Pancreas (tissue), 10 donors: ENCODE results near the gene SCN8A. TPM values are rescaled to one million over a fixed set of nuclear protein-coding genes. Genes with fewer than 3 reads are reported as not detected.

Source experiments
- ATAC-seq, 4 donors: fragments of 200-7000 bp; cut with Tn5 transposase; one replicate each; pipeline versions ENCODE4 v1.8.0 to v1.9.1; 2020; ENCODE audit warnings: mild to moderate bottlenecking in 4 of 4, moderate library complexity in 4 of 4
- DNase-seq, 6 donors: peaks; one replicate each; pipeline ENCODE4 v3.0.0-alpha.2; 2020
- FAIRE-seq: peaks from 2 replicates; lab custom pipeline; 2012; peaks lifted over from hg19 to GRCh38; lab: Jason Lieb, UNC
- H3K27ac ChIP-seq, 4 donors: fragments of 200-600 bp; sonication (generic); 1 replicate in 3 of 4; 2 replicates in 1 of 4; pipeline versions ENCODE4 v1.5.0 to v1.8.0; 2020
- H3K27me3 ChIP-seq, 4 donors: fragments of 200-600 bp; one replicate each; pipeline ENCODE4 v1.8.0; 2021
- H3K36me3 ChIP-seq, 3 donors: fragments of 200-600 bp; sonication (generic) in 1 of 3; one replicate each; pipeline versions ENCODE4 v1.5.0 to v1.8.0; 2020 to 2021
- H3K4me1 ChIP-seq, 3 donors: fragments of 200-600 bp; one replicate each; pipeline ENCODE4 v1.8.0; 2021
- H3K4me3 ChIP-seq, 4 donors: fragments of 200-600 bp; sonication (generic) in 2 of 4; one replicate each; pipeline versions ENCODE4 v1.5.0 to v1.8.0; 2020 to 2021
- H3K9me3 ChIP-seq, 4 donors: fragments of 200-600 bp; one replicate each; pipeline ENCODE4 v1.8.0; 2021
- WGBS, 2 donors: extraction: QIAGEN DNeasy Blood & Tissue Kit; methylation state at CpG; one replicate each; pipeline ENCODE4 v1.1.7; 2013; 5-methylcytosine and 5-hydroxymethylcytosine counted together
- intact Hi-C, 3 donors: fragments of 100-400 bp; cut with DNase I; formaldehyde crosslinking; loops; one replicate each; pipeline versions ENCODE4 v1.11.1 to v1.14.2; 2022
- polyA plus RNA-seq, 2 donors: library from polyadenylated mRNA; stranded (reverse); fragments of 200-250 nt; gene quantifications; one replicate each; pipeline ENCODE4 v1.2.3, GENCODE V29; 2013
- total RNA-seq, 6 donors: library from RNA; stranded (reverse); fragmentation: NEBNext Ultra II Directional in 4 of 6; extraction: Animal tissue kit (Norgen Biotek cat#: 25700) in 4 of 6; gene quantifications; one replicate each; pipeline versions ENCODE4 v1.2.1 to v1.2.4, GENCODE V29; 2021 to 2023
- TF ChIP-seq, protein P1 (sequence below), 4 donors: fragments of 200-600 bp; sonication (generic) in 3 of 4; IDR thresholded peaks; one replicate each; pipeline versions ENCODE4 v1.5.0 to v1.8.0; 2021; ENCODE audit warnings: antibody characterized with exemption in 4 of 4
- donor health status: healthy with polysubstance abuse.
- donor health status: DM: no; HTN: no; CAD: no; lungs with moderate emphysema.
- donor health status: DM: no; HTN: no; CAD: no.
- donor health status: control.
- donor health status: control.
- donor health status: Bipolar disorder and iron deficiency.
- donor health status: DM: yes; HTN: yes; CAD: no.
- donor health status: DM: no; HTN: no; CAD: no.
- donor health status: DM: no; HTN: no; CAD: no.
- donor health status: DM: yes; HTN: yes; CAD: no.

SCN8A gene
- total and polyA plus RNA-seq, 8 donors = 1.9 to 3.2 (median 2.3) TPM

DNA sequence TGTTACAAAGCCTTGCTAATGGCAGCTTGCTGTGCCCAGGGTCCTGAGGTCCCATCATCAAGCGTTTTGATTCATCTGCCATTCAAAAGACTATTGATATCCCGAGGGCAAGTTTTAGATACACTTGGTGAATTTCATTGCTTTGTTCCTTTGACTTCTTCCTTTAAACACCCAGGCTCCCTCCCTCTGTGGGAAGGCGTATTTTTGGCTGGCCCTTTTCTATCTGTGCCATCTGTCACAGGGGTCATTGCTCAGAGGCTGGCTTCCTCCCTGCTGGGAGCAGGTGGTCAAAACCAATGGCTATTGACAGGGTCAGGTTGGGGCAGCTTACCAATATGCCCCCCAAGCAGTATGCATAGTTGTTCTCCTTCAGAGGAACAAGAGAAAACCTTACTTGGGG, 40.0 kb downstream of the SCN8A start:
- ATAC-seq (no peak), DNase-seq (no peak), FAIRE-seq (no peak)
- Histone ChIP-seq H3K9me3 (no peaks in the 10 kb centered on the region), H3K36me3 (no peaks in the 10 kb centered on the region), H3K4me3 (no peak overlapping the region), H3K27me3 (no peaks in the 10 kb centered on the region), H3K4me1 (peaks cover 0 to 10% (median 0%) of the 10 kb centered on the region in 3 donors), H3K27ac (no peak overlapping the region)
- TF ChIP-seq, protein P1, sequence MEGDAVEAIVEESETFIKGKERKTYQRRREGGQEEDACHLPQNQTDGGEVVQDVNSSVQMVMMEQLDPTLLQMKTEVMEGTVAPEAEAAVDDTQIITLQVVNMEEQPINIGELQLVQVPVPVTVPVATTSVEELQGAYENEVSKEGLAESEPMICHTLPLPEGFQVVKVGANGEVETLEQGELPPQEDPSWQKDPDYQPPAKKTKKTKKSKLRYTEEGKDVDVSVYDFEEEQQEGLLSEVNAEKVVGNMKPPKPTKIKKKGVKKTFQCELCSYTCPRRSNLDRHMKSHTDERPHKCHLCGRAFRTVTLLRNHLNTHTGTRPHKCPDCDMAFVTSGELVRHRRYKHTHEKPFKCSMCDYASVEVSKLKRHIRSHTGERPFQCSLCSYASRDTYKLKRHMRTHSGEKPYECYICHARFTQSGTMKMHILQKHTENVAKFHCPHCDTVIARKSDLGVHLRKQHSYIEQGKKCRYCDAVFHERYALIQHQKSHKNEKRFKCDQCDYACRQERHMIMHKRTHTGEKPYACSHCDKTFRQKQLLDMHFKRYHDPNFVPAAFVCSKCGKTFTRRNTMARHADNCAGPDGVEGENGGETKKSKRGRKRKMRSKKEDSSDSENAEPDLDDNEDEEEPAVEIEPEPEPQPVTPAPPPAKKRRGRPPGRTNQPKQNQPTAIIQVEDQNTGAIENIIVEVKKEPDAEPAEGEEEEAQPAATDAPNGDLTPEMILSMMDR (IDR thresholded peaks at IDR 0.05) = no peak
- 82 to 89% methylated on average over 3 of the region's 3 CpGs for WGBS, 2 donors
- intact Hi-C loops = no loop called here

DNA sequence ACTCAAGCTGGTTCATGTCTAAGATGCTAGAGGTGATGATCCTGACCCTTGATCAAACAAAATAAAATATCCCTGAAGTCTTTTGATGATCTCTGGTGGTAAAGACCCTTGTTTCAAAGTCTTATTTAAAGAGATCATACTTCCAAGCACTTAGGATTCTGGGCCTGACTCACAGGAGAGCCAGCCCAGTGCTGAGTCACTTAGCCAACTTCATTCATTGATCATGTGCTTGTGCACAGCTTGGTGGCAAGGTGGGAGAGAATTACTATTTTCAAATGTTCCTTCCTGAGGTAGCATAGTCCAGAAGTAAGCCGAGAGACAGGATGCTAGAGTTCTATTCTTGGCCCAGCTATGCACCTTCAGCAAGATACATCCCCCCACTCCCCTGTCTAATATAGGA, 40.6 kb downstream of the SCN8A start:
- DNase-seq (no peak), ATAC-seq (no peak), FAIRE-seq (no peak)
- no peaks in the 10 kb centered on the region for H3K36me3 ChIP-seq
- peaks cover 0 to 4% (median 0%) of the 10 kb centered on the region in 3 donors for H3K4me1 ChIP-seq
- no peaks in the 10 kb centered on the region for H3K27me3 ChIP-seq
- no peak overlapping the region for H3K4me3 ChIP-seq
- 63 to 95% methylated on average over 1 of the region's 1 CpG for WGBS, 2 donors
- H3K9me3 ChIP-seq = no peaks in the 10 kb centered on the region
- intact Hi-C loops = no loop called here
- TF ChIP-seq, protein P1 (IDR thresholded peaks at IDR 0.05) = no peak
- no peak overlapping the region for H3K27ac ChIP-seq

DNA sequence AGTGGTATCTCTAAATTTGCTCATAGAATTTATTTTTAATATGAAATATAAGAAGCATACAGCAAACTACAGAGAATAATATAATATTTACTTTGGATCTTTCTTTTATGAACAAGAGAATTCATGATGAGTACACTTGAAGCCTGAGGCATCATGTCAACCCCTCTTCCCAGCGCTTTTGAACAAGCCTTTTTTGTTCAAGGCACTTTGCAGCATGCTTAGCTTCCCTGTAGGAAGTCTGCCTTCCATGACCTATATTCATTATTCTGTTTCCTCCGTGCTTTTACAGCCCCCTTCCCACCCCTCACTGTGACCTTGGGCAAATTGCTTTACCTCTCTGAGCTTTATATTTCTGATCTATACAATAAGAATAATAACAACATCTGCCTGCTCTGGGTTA, 41.6 kb downstream of the SCN8A start:
- no peak for ATAC-seq
- Histone ChIP-seq H3K4me1 (no peaks in the 10 kb centered on the region), H3K9me3 (no peaks in the 10 kb centered on the region), H3K27ac (no peak overlapping the region), H3K36me3 (no peaks in the 10 kb centered on the region), H3K27me3 (no peaks in the 10 kb centered on the region), H3K4me3 (no peak overlapping the region)
- WGBS, 2 donors = 63% methylated on average over 2 of the region's 2 CpGs
- FAIRE-seq = no peak
- DNase-seq = no peak
- TF ChIP-seq, protein P1 (IDR thresholded peaks at IDR 0.05) = no peak
- intact Hi-C loops = no loop called here

DNA sequence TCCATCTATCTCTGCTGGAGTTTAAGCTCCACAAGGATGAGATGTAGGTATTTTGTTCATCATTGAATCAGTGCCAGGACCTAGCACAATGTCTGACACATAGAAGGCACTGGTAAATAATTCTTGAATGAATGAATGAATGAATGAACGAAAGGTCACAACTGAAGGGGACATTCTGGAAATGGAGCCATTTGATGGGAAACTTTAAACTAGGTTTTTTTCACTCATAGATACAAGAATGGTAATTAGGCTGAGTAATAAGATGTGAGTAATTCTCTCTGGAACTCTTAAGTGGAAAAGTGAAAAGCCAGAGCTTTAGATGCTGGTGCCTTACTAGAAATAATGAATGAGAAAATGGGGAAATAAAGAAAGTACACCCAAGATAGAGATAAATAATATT, 44.3 kb downstream of the SCN8A start:
- no peak overlapping the region for H3K4me3 ChIP-seq
- no peaks in the 10 kb centered on the region for H3K9me3 ChIP-seq
- no peaks in the 10 kb centered on the region for H3K36me3 ChIP-seq
- intact Hi-C loops = no loop called here
- no peak for DNase-seq
- no peak for ATAC-seq
- no peaks in the 10 kb centered on the region for H3K4me1 ChIP-seq
- H3K27me3 ChIP-seq = no peaks in the 10 kb centered on the region
- no peak overlapping the region for H3K27ac ChIP-seq
- WGBS, 2 donors = 75 to 84% methylated on average over 1 of the region's 1 CpG
- TF ChIP-seq, protein P1 (IDR thresholded peaks at IDR 0.05) = no peak
- no peak for FAIRE-seq

DNA sequence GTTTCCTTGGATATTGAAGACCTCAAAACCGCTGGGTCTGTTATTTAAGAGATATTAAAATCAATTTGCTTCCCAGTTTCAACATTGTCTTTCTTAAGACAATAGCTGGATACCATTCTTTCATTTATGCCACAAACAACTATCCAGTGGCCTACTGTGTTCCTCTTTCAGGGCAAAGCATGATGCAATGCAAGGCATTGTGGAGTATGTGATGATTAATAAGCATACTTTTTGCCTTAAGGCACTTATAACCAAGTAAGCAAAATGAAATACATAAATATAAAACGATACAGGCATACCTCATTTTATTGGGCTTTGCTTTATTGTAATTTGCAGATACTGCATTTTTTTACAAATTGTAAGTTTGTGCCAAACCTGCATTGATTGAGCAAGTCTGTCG, 45.5 kb downstream of the SCN8A start:
- Histone ChIP-seq H3K27ac (no peak overlapping the region), H3K9me3 (no peaks in the 10 kb centered on the region), H3K27me3 (no peaks in the 10 kb centered on the region), H3K36me3 (no peaks in the 10 kb centered on the region), H3K4me1 (no peaks in the 10 kb centered on the region), H3K4me3 (no peak overlapping the region)
- intact Hi-C loops = no loop called here
- ATAC-seq (no peak), DNase-seq (no peak), FAIRE-seq (no peak)
- TF ChIP-seq, protein P1 (IDR thresholded peaks at IDR 0.05) = no peak
- WGBS, 2 donors = 76 to 91% methylated on average over 3 of the region's 3 CpGs
